Ovary (tissue), 3 donors: Measurements from ENCODE around the gene PCDHGC3.

ENCODE experiments used
- EP300 ChIP-seq: sonication (generic); formaldehyde crosslinking; IDR thresholded peaks from one replicate; pipeline ENCODE4 v1.6.1; 2017; ENCODE audit warnings: antibody characterized with exemption
- POLR2A ChIP-seq: fragments of 450-650 bp; IDR thresholded peaks from one replicate; pipeline ENCODE4 v1.6.1; 2017; ENCODE audit warnings: antibody characterized with exemption, mild to moderate bottlenecking, moderate library complexity
- TF ChIP-seq, protein P1 (sequence below), 3 donors: fragments of 450-650 bp in 2 of 3; fragments of 200-600 bp in 1 of 3; IDR thresholded peaks; one replicate each; pipeline versions ENCODE4 v1.5.1 to v1.8.0; 2016 to 2022; ENCODE audit warnings: antibody characterized with exemption in 3 of 3, mild to moderate bottlenecking in 1 of 3
- donor health status: DM: no; HTN: no; CAD: no.

DNA sequence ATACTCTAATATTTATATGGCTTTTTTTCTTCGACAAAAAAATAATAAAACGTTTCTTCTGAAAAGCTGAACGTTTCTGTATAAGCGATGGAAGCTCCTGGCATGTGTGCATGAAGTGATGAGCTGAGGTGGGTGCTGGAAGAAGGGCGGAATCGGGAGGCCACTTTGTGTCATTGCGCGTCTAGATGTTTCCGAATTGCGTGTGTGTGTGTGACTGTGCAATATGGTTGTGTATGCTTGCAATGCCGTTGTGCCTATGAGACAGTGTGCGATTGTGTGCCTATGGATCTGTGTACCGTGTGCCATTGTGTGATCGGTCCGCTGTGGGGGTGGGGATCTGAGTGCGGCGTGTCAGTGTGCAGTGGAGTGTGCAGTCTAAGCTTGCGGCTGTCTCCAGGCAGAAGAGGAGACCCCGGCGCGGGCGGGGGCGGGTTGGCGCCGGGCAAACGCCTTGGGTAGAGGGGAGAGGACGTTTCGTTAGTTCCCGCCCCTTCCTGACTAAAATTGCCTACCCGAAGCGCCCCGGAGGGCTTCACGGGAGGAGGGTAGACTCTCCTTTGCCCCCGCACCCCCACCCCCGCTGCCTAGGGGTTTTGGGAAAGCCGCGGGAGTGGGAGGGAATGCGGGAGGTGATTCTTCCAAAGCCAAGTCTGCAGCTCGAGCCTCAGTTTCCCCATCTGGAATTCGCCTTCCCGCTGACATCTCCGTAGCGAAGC is 37.3 kb downstream of the PCDHGC3 start:
- TF ChIP-seq, protein P1, sequence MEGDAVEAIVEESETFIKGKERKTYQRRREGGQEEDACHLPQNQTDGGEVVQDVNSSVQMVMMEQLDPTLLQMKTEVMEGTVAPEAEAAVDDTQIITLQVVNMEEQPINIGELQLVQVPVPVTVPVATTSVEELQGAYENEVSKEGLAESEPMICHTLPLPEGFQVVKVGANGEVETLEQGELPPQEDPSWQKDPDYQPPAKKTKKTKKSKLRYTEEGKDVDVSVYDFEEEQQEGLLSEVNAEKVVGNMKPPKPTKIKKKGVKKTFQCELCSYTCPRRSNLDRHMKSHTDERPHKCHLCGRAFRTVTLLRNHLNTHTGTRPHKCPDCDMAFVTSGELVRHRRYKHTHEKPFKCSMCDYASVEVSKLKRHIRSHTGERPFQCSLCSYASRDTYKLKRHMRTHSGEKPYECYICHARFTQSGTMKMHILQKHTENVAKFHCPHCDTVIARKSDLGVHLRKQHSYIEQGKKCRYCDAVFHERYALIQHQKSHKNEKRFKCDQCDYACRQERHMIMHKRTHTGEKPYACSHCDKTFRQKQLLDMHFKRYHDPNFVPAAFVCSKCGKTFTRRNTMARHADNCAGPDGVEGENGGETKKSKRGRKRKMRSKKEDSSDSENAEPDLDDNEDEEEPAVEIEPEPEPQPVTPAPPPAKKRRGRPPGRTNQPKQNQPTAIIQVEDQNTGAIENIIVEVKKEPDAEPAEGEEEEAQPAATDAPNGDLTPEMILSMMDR (IDR thresholded peaks at IDR 0.05) = no peak
- no peak for TF ChIP-seq EP300
- no peak for TF ChIP-seq POLR2A
